ENCODE results near the gene WASF3.

- TF ChIP-seq CTCF (IDR thresholded peaks at IDR 0.05; ENCODE audit: low read length) (no peak), EZH2 (optimal IDR thresholded peaks at IDR 0.05; ENCODE audit: low read depth, low read length) (no peak), EZH2phosphoT487 (IDR thresholded peaks at IDR 0.05; ENCODE audit: low read length) (no peak)
Observed at GRCh38 chr13:26548205-26548765, 9.2 kb upstream of the WASF3 start.
